Subcutaneous abdominal adipose tissue (tissue), 5 donors: ENCODE data around the gene ENOSF1.

Source experiments
- H3K27ac ChIP-seq: one replicate; pipeline ENCODE4 v1.7.0; 2013; ENCODE audit warnings: low read depth, mild to moderate bottlenecking, inconsistent platforms, low read length, moderate library complexity
- H3K27me3 ChIP-seq, 5 donors: one replicate each; pipeline ENCODE4 v1.7.0; 2013; ENCODE audit warnings: low read length in 5 of 5, inconsistent platforms in 1 of 5; ENCODE audit not compliant: control insufficient read depth in 5 of 5, insufficient read depth in 4 of 5
- H3K36me3 ChIP-seq, 5 donors: one replicate each; pipeline ENCODE4 v1.7.0; 2013; ENCODE audit warnings: low read length in 5 of 5; ENCODE audit not compliant: control insufficient read depth in 5 of 5, insufficient read depth in 5 of 5
- H3K4me1 ChIP-seq, 5 donors: one replicate each; pipeline ENCODE4 v1.7.0; 2013; ENCODE audit warnings: low read length in 5 of 5, mild to moderate bottlenecking in 3 of 5, moderate library complexity in 1 of 5; ENCODE audit not compliant: control insufficient read depth in 5 of 5, insufficient read depth in 5 of 5
- H3K4me3 ChIP-seq, 5 donors: one replicate each; pipeline ENCODE4 v1.7.0; 2013; ENCODE audit warnings: low read length in 5 of 5, low read depth in 1 of 5
- H3K9ac ChIP-seq, 5 donors: one replicate each; pipeline ENCODE4 v1.7.0; 2013; ENCODE audit warnings: low read length in 5 of 5, mild to moderate bottlenecking in 4 of 5, moderate library complexity in 3 of 5
- H3K9me3 ChIP-seq, 5 donors: one replicate each; pipeline ENCODE4 v1.7.0; 2013; ENCODE audit warnings: low read length in 5 of 5; ENCODE audit not compliant: control insufficient read depth in 5 of 5
- donor health status: healthy.
- donor health status: healthy.
- donor health status: healthy.
- donor health status: healthy.
- donor health status: healthy.

The ENOSF1 gene

DNA sequence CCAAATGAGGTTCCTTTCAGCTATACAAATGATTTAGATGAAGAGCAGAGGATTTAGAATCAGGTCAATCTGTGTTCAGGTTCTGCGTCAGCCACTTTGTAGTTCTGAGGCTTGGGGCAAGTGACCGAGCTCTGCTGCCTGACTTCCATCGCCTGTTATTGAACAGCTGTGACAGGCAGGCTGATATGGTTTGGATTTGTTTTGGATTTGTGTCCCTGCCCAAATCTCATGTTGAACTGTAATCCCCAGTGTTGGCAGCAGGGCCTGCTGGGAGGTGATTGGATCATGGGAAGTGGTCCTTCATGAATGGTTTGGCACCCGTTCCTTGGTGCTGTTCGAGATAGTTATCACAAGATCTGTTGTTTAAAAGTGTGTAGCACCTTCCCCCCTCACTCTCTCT is 36.4 kb downstream of the ENOSF1 start:
- no peak overlapping the region for H3K4me3 ChIP-seq
- no peaks in the 10 kb centered on the region for H3K27me3 ChIP-seq
- no peak overlapping the region for H3K9ac ChIP-seq
- H3K9me3 ChIP-seq, result no peaks in the 10 kb centered on the region
- H3K4me1 ChIP-seq, result peaks cover 0 to 5% (median 0%) of the 10 kb centered on the region in 5 donors
- H3K27ac ChIP-seq, result no peak overlapping the region
- H3K36me3 ChIP-seq, result peaks cover 28 to 81% (median 53%) of the 10 kb centered on the region in 5 donors

DNA sequence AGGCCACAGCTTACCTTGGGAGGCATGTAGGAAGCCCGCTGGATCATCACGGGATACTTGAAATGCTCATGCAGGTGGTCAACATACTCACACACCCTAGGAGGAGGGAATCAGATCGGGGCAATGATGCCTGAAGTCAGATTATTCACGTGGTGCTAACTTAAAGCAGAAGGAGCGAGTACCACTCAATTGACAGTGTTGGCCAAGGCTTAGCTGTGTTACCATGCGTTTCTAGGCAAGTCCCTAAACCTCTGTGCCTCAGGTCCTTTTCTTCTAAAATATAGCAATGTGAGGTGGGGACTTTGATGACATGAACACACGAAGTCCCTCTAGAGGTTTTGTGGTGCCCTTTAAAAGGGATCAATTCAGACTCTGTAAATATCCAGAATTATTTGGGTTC is 37.1 kb downstream of the ENOSF1 start:
- Histone ChIP-seq H3K4me1 (peaks cover 0 to 5% (median 0%) of the 10 kb centered on the region in 5 donors), H3K36me3 (peaks cover 28 to 80% (median 59%) of the 10 kb centered on the region in 5 donors)

DNA sequence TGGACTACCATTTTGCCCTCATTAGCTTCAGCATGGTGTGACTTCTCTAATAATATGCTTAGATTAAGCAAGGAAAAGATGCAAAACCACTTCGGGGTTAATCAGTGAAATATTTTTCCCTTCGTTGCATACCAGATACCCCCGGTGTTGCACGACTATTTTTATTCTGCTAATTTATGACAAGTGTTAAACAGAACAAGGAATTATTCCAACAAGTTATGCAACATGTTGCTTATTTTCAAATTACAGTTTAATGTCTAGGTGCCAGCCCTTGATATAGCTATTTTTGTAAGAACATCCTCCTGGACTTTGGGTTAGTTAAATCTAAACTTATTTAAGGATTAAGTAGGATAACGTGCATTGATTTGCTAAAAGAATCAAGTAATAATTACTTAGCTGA is 38.7 kb downstream of the ENOSF1 start:
- Histone ChIP-seq H3K9ac (no peak overlapping the region), H3K4me1 (peaks cover 0 to 5% (median 0%) of the 10 kb centered on the region in 5 donors), H3K36me3 (peaks cover 28 to 71% (median 57%) of the 10 kb centered on the region in 5 donors), H3K27ac (no peak overlapping the region), H3K9me3 (no peaks in the 10 kb centered on the region), H3K4me3 (no peak overlapping the region), H3K27me3 (no peaks in the 10 kb centered on the region)

More for the DNA sequence above, 37.1 kb downstream of the ENOSF1 start:
- H3K9me3 ChIP-seq, result no peaks in the 10 kb centered on the region
- H3K9ac ChIP-seq, result no peak overlapping the region
- H3K27me3 ChIP-seq, result no peaks in the 10 kb centered on the region
- no peak overlapping the region for H3K4me3 ChIP-seq
- H3K27ac ChIP-seq, result no peak overlapping the region

DNA sequence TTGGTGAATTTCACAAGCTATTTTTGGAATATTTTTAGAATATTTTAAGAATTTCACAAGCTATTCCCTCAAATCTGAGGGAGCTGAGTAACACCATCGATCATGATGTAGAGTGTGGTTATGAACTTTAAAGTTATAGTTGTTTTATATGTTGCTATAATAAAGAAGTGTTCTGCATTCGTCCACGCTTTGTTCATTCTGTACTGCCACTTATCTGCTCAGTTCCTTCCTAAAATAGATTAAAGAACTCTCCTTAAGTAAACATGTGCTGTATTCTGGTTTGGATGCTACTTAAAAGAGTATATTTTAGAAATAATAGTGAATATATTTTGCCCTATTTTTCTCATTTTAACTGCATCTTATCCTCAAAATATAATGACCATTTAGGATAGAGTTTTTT is 39.1 kb downstream of the ENOSF1 start:
- no peak overlapping the region for H3K9ac ChIP-seq
- H3K36me3 ChIP-seq, result peaks cover 28 to 68% (median 55%) of the 10 kb centered on the region in 5 donors
- peaks cover 0 to 5% (median 0%) of the 10 kb centered on the region in 5 donors for H3K4me1 ChIP-seq
- H3K4me3 ChIP-seq, result no peak overlapping the region
- H3K27ac ChIP-seq, result no peak overlapping the region
- no peaks in the 10 kb centered on the region for H3K9me3 ChIP-seq
- H3K27me3 ChIP-seq, result no peaks in the 10 kb centered on the region

DNA sequence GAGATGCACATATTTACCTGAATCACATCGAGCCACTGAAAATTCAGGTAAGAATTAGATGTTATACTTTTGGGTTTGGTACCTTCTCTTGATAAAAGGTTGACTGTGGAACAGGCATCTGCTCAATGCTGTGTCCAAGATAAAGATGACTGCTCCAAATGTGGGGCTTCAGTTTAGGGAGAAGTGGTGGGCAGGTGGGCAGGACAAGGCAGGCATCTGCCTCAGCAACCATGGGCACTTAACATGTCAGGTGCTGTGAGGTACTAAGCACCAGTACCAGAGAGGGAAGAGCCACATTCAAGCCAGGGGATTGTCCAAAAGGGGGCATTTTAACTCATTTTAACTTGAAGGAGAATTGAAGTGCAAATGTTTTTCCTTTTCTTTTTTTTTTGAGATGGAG is 41.0 kb downstream of the ENOSF1 start:
- H3K36me3 ChIP-seq, result peaks cover 21 to 52% (median 38%) of the 10 kb centered on the region in 5 donors
- H3K9me3 ChIP-seq, result no peaks in the 10 kb centered on the region
- H3K9ac ChIP-seq, result no peak overlapping the region
- no peaks in the 10 kb centered on the region for H3K27me3 ChIP-seq
- H3K27ac ChIP-seq, result no peak overlapping the region
- no peak overlapping the region for H3K4me3 ChIP-seq
- peaks cover 0 to 5% (median 0%) of the 10 kb centered on the region in 5 donors for H3K4me1 ChIP-seq

DNA sequence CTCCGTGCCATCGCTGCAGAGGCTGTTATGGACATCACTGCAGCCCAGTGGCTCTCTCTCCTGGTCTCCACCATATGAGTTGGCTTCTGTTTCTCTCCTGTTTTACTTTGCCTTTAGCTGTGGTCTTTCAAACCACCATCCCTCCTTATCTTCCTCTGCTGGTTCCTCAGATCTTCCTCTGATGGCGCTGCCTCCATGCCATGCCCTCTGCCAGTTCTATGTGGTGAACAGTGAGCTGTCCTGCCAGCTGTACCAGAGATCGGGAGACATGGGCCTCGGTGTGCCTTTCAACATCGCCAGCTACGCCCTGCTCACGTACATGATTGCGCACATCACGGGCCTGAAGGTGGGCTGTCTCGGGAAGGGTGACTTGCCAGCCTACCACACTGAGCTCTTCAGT is 41.9 kb downstream of the ENOSF1 start:
- H3K9me3 ChIP-seq, result no peaks in the 10 kb centered on the region
- peaks cover 21 to 44% (median 32%) of the 10 kb centered on the region in 5 donors for H3K36me3 ChIP-seq
- H3K9ac ChIP-seq, result no peak overlapping the region
- H3K4me1 ChIP-seq, result peaks cover 0 to 5% (median 0%) of the 10 kb centered on the region in 5 donors
- no peak overlapping the region for H3K27ac ChIP-seq
- H3K27me3 ChIP-seq, result no peaks in the 10 kb centered on the region
- no peak overlapping the region for H3K4me3 ChIP-seq

DNA sequence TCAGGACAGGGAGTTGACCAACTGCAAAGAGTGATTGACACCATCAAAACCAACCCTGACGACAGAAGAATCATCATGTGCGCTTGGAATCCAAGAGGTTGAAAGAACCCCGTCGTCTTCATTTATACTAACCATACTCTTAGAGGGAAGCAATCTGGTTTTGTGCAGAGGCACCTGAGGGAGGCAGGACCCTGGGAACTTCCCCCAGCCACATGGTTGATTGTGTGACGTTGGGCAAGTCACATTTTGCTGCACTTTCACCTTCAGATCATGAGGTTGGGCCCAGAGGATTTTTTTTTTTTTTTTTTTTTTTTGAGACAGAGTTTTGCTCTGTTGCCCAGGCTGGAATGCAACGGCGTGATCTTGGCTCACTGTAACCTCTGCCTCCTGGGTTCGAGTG is 43.4 kb downstream of the ENOSF1 start:
- H3K9me3 ChIP-seq, result no peaks in the 10 kb centered on the region
- no peak overlapping the region for H3K27ac ChIP-seq
- no peaks in the 10 kb centered on the region for H3K27me3 ChIP-seq
- H3K9ac ChIP-seq, result no peak overlapping the region
- peaks cover 20 to 36% (median 28%) of the 10 kb centered on the region in 5 donors for H3K36me3 ChIP-seq
- H3K4me1 ChIP-seq, result peaks cover 0 to 4% (median 0%) of the 10 kb centered on the region in 5 donors
- no peak overlapping the region for H3K4me3 ChIP-seq

DNA sequence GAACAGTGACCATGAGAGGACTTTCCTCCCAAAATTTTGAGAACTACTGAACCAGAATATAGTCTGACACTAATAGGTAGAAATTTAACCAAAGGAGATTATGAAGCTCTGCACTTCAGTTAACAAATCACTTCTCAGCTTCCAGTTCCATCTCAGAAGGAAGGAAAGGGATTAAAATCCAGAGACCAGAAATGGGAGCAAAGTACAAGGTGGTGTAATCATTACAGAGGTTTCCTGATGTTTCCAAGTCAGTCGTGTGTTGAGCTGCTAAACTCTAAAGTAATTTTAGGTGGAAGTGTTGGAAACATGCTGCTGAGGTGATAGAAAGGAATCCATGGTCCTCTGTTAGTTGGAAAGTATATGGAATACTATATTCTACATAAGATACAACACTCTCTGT is 44.2 kb downstream of the ENOSF1 start:
- Histone ChIP-seq H3K27ac (no peak overlapping the region), H3K4me3 (no peak overlapping the region), H3K9me3 (no peaks in the 10 kb centered on the region), H3K36me3 (peaks cover 13 to 29% (median 25%) of the 10 kb centered on the region in 5 donors), H3K9ac (no peak overlapping the region), H3K4me1 (no peaks in the 10 kb centered on the region), H3K27me3 (no peaks in the 10 kb centered on the region)

DNA sequence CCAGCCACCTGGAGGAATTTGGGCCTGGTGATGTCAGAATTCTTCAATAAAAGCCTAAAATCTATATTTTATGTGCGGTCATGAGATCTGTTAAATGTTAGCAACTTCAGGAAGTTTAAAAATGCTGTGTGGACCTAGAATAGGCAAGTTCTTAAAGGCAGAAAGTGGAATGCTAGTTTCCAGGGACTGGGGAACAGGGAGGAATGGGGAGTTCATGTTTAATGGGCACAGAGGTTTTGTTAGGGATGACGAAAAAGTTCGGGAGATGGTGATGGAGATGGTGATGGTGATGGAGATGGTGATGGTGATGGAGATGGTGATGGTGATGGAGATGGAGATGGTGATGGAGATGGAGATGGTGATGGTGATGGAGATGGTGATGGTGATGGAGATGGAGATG is 45.8 kb downstream of the ENOSF1 start:
- H3K4me1 ChIP-seq, result no peaks in the 10 kb centered on the region
- no peaks in the 10 kb centered on the region for H3K9me3 ChIP-seq
- peaks cover 0 to 17% (median 13%) of the 10 kb centered on the region in 5 donors for H3K36me3 ChIP-seq
- no peaks in the 10 kb centered on the region for H3K27me3 ChIP-seq
- H3K27ac ChIP-seq, result no peak overlapping the region
- no peak overlapping the region for H3K9ac ChIP-seq
- H3K4me3 ChIP-seq, result no peak overlapping the region

DNA sequence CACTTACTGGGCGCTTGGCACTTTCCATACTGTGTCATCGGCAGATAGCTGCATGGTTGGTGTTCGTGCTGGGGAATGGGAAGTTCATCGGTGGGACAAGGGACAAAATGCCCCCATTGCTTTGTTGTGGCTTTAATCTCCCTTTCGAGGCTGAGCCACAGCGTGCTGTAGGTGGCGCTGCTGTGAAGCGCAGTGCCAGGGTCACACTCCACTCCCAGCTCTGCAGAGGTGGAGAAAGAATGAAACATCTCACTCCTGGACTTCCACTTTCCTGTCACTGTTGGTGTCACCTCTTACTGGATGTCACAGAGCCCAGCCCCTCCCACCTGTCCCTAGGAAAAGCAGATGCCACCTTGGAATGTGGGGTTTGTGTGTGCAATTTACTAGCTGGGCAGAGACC is 46.3 kb downstream of the ENOSF1 start:
- no peaks in the 10 kb centered on the region for H3K4me1 ChIP-seq
- no peaks in the 10 kb centered on the region for H3K27me3 ChIP-seq

More for the DNA sequence above, 46.3 kb downstream of the ENOSF1 start:
- Histone ChIP-seq H3K4me3 (no peak overlapping the region), H3K36me3 (peaks cover 0 to 13% (median 10%) of the 10 kb centered on the region in 5 donors), H3K9me3 (no peaks in the 10 kb centered on the region), H3K9ac (no peak overlapping the region), H3K27ac (no peak overlapping the region)
